GM23248 (cell line): ENCODE data around the gene ACADSB.

Experiments used
- EZH2 ChIP-seq: fragments of 200-600 bp; sonication (generic); IDR thresholded peaks from 2 replicates; pipeline ENCODE4 v1.6.1; 2018; ENCODE audit warnings: antibody characterized with exemption, mild to moderate bottlenecking; ENCODE audit not compliant: insufficient read depth, poor library complexity, severe bottlenecking
- EZH2phosphoT487 ChIP-seq: fragments of 200-600 bp; sonication (generic); IDR thresholded peaks from 2 replicates; pipeline ENCODE4 v1.6.1; 2018; ENCODE audit warnings: antibody characterized with exemption, moderate library complexity, mild to moderate bottlenecking, low read depth; ENCODE audit not compliant: insufficient read depth

DNA sequence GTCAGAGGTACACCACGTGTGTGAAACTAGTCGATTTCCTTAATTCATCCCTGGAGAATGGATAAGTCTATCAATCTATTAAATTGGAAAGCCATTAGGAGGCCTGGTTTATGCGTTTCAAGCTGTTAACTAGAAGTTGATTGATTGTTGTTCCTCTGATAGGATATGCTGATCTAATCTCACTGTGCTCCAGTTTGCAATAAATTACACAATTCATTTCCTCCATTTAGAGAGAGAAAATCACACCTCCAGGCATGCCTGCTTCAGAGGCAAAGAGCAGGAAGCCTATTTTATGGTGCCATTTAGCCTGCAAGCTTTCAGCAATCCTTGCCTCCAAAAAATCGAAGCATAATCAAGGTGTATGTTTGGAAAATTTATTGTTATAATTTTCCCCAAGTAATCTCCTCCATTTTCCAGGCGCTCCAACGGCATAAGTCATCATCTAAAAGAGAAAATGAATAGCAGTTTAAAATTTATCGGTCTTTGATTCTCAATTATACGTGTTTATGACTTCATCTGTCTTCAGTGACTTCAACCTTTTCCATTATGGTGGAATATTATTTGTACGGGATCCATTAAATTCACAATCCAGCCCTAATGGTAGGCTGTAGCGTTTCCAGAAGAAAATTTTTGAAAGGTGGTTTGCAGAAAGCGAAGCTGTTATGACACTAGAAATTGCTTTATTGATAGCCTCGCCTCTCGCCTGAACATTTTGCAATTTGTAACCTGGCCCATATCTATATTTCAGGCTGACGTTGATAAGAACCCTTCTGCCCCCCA, 84.0 kb downstream of the ACADSB start:
- no peak for TF ChIP-seq EZH2
- TF ChIP-seq EZH2phosphoT487: no peak
